IMR-90 (cell line): ENCODE results near the gene SCYGR4. TPM values are rescaled to one million over a fixed set of nuclear protein-coding genes. Genes with fewer than 3 reads are reported as not detected.

Experiments
- ATAC-seq: fragments of 200-7000 bp; cut with Tn5 transposase; 2 replicates; pipeline ENCODE4 v1.9.1; 2020; ENCODE audit warnings: low read depth, mild to moderate bottlenecking, moderate library complexity
- BruUV-seq: library from RNA; stranded (reverse); fragments of 400-500 nt; replicated peaks from 2 replicates; lab custom pipeline; 2021; lab: Mats Ljungman, UMichigan
- CTCF ChIA-PET: fragments of 300-600 bp; formaldehyde crosslinking; extraction: SDS; loops from one replicate; lab custom pipeline; 2021; ENCODE audit warnings: antibody characterized with exemption; lab: Yijun Ruan, JAX
- POLR2A ChIA-PET: fragments of 300-600 bp; sonication (Branson Sonifier 250); formaldehyde crosslinking; loops from one replicate; lab custom pipeline; 2022; ENCODE audit warnings: antibody characterized with exemption; ENCODE audit not compliant: unreplicated experiment; lab: Charles Lee
- DNase-seq: peaks from one replicate; pipeline ENCODE4 v3.0.0; 2013
- H2AFZ ChIP-seq: replicated peaks from 2 replicates; pipeline ENCODE3; 2013; ENCODE audit warnings: low read length, mild to moderate bottlenecking; ENCODE audit not compliant: poor library complexity
- H2AK5ac ChIP-seq: 2 replicates; pipeline ENCODE4 v1.6.1; 2013; ENCODE audit warnings: low read depth, low read length, inconsistent platforms
- H2AK9ac ChIP-seq: replicated peaks from 2 replicates; pipeline ENCODE3; 2013; ENCODE audit warnings: mild to moderate bottlenecking, low read depth, low read length, moderate library complexity; ENCODE audit not compliant: poor library complexity
- H2BK120ac ChIP-seq: 2 replicates; pipeline ENCODE4 v1.6.1; 2013; ENCODE audit warnings: low read depth, low read length, inconsistent platforms
- H2BK15ac ChIP-seq: 3 replicates; pipeline ENCODE4 v1.6.1; 2013; ENCODE audit warnings: low read depth, low read length, inconsistent platforms
- H2BK20ac ChIP-seq: 2 replicates; pipeline ENCODE4 v1.6.1; 2013; ENCODE audit warnings: low read depth, mild to moderate bottlenecking, inconsistent platforms, low read length, moderate library complexity
- H2BK5ac ChIP-seq: 2 replicates; pipeline ENCODE4 v1.6.1; 2013; ENCODE audit warnings: mild to moderate bottlenecking, low read depth, low read length, inconsistent platforms; ENCODE audit not compliant: poor library complexity, severe bottlenecking
- H3K14ac ChIP-seq: replicated peaks from 2 replicates; pipeline ENCODE4 v1.6.1; 2013; ENCODE audit warnings: low read depth, low read length, inconsistent platforms
- H3K18ac ChIP-seq: 2 replicates; pipeline ENCODE4 v1.6.1; 2013; ENCODE audit warnings: low read depth, low read length, control low read depth
- H3K23ac ChIP-seq: 2 replicates; pipeline ENCODE4 v1.6.1; 2013; ENCODE audit warnings: low read depth, low read length, inconsistent platforms
- H3K27ac ChIP-seq: 2 replicates; pipeline ENCODE4 v1.5.1; 2013; ENCODE audit warnings: mild to moderate bottlenecking, control low read depth, low read length; ENCODE audit not compliant: insufficient read depth
- H3K27me3 ChIP-seq: 2 replicates; pipeline ENCODE4 v1.6.1; 2013; ENCODE audit warnings: low read length; ENCODE audit not compliant: control insufficient read depth, insufficient read depth
- H3K36me3 ChIP-seq: 2 replicates; pipeline ENCODE4 v1.6.1; 2013; ENCODE audit warnings: low read length, mixed read lengths; ENCODE audit not compliant: control insufficient read depth, insufficient read depth
- H3K4ac ChIP-seq: 2 replicates; pipeline ENCODE4 v1.6.1; 2013; ENCODE audit warnings: low read depth, low read length, inconsistent platforms
- H3K4me1 ChIP-seq: 2 replicates; pipeline ENCODE4 v1.6.1; 2013; ENCODE audit warnings: low read length, mixed read lengths; ENCODE audit not compliant: control insufficient read depth, insufficient read depth
- H3K4me2 ChIP-seq: 2 replicates; pipeline ENCODE4 v1.6.1; 2013; ENCODE audit warnings: low read depth, mild to moderate bottlenecking, control low read depth, low read length, moderate library complexity
- H3K4me3 ChIP-seq: 2 replicates; pipeline ENCODE4 v1.5.1; 2013; ENCODE audit warnings: low read depth, mild to moderate bottlenecking, control low read depth, low read length, moderate library complexity; ENCODE audit not compliant: insufficient read depth
- H3K56ac ChIP-seq: 2 replicates; pipeline ENCODE4 v1.6.1; 2013; ENCODE audit warnings: low read length, inconsistent platforms; ENCODE audit not compliant: insufficient read depth; ENCODE audit errors: extremely low read depth
- H3K79me1 ChIP-seq, 2 experiments: 2 replicates each; pipeline ENCODE4 v1.6.1; 2013; ENCODE audit warnings: low read length in 2 of 2, inconsistent platforms in 1 of 2, low read depth in 1 of 2
- H3K9ac ChIP-seq: 2 replicates; pipeline ENCODE4 v1.6.1; 2013; ENCODE audit warnings: low read depth, low read length, control low read depth
- H3K9me1 ChIP-seq: 2 replicates; pipeline ENCODE4 v1.6.1; 2013; ENCODE audit warnings: low read length, inconsistent platforms; ENCODE audit not compliant: insufficient read depth
- H3K9me3 ChIP-seq: 2 replicates; pipeline ENCODE4 v1.6.1; 2013; ENCODE audit warnings: low read length; ENCODE audit not compliant: control insufficient read depth, insufficient read depth
- H4K20me1 ChIP-seq: 2 replicates; pipeline ENCODE4 v1.6.1; 2013; ENCODE audit warnings: low read length, inconsistent platforms; ENCODE audit not compliant: insufficient read depth
- H4K5ac ChIP-seq: 2 replicates; pipeline ENCODE4 v1.6.1; 2013; ENCODE audit warnings: mild to moderate bottlenecking, low read depth, low read length, control low read depth
- H4K8ac ChIP-seq, 2 experiments: 2 replicates each; pipeline ENCODE4 v1.6.1; 2013; ENCODE audit warnings: low read depth in 2 of 2, low read length in 2 of 2, control low read depth in 1 of 2, inconsistent platforms in 1 of 2
- H4K91ac ChIP-seq: 2 replicates; pipeline ENCODE4 v1.6.1; 2013; ENCODE audit warnings: low read depth, low read length, inconsistent platforms; ENCODE audit not compliant: insufficient read depth
- BHLHE40 ChIP-seq: fragments of 150-350 bp; IDR thresholded peaks from 2 replicates; pipeline ENCODE4 v1.6.1; 2016; ENCODE audit warnings: mild to moderate bottlenecking, low read depth, low read length
- RAD21 ChIP-seq: IDR thresholded peaks from 2 replicates; pipeline ENCODE4 v1.6.1; 2012; ENCODE audit warnings: low read length, improper control_type of control experiment
- RCOR1 ChIP-seq: IDR thresholded peaks from 2 replicates; pipeline ENCODE4 v1.6.1; 2012; ENCODE audit warnings: mild to moderate bottlenecking, low read length, improper control_type of control experiment; ENCODE audit not compliant: insufficient replicate concordance
- RFX5 ChIP-seq: IDR thresholded peaks from 2 replicates; pipeline ENCODE4 v1.8.0; 2012; ENCODE audit warnings: low read depth, mild to moderate bottlenecking, low read length, moderate library complexity
- WGBS, 2 experiments: methylation state at CpG; one replicate each; pipeline versions ENCODE4 v1.1.5 to v1.1.7; 2013; ENCODE audit warnings: missing lambda C conversion rate in 2 of 2; ENCODE audit not compliant: insufficient read length in 1 of 2; ENCODE audit errors: extremely low coverage in 2 of 2; 5-methylcytosine and 5-hydroxymethylcytosine counted together
- dilution Hi-C: fragments of 300-500 bp; cut with HindIII; formaldehyde crosslinking; loops from one replicate; pipeline ENCODE4 v1.14.3; 2018; ENCODE audit warnings: low sequenced_read_pairs; ENCODE audit not compliant: unreplicated experiment
- in situ Hi-C: fragments of 300-500 bp; cut with MboI; formaldehyde crosslinking; loops from 3 replicates; pipeline ENCODE4 v1.14.3; 2019; ENCODE audit warnings: low sequenced_read_pairs, inconsistent platforms, mixed read lengths
- intact Hi-C: fragments of 100-400 bp; cut with micrococcal nuclease; formaldehyde crosslinking; loops from 2 replicates; pipeline ENCODE4 v1.10.0; 2022
- polyA plus RNA-seq, 3 experiments: library from polyadenylated mRNA; depleted of rRNA; stranded (reverse); fragments of >200 nt; gene quantifications; 2 replicates each; pipeline ENCODE4 v1.2.3, GENCODE V29; 2012; ENCODE audit warnings: low replicate concordance in 1 of 3
- total RNA-seq: library from RNA; depleted of rRNA; stranded (reverse); fragments of >200 nt; gene quantifications from 2 replicates; pipeline ENCODE4 v1.2.3, GENCODE V29; 2012

The SCYGR4 gene
- total and polyA plus RNA-seq, 2 of the 4 experiments (the other 2 are of a cell fraction) = not detected

DNA sequence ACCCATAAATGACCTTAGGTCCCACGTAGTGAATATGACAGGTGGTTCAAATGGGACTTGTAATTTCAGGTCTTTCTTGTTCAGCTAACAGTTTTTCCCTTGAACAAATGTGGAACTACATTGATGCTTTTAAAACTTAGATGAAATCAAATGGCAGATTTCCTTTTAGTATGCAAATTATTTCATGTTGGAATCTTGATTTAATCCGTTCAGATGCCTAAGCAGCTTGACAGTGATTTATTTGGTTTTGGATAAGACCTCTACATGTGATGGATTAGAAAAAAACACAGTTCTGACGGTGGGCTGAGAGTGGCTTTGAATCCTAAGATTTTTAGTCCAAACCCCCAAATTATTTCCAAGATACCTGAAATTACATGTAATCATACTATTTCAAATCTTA is 16.9 kb downstream of the SCYGR4 start:
- no peak overlapping the region for H2BK15ac ChIP-seq
- H3K4me2 ChIP-seq = no peak overlapping the region
- H4K91ac ChIP-seq = no peak overlapping the region
- BruUV-seq = no TSS peak
- ATAC-seq (no peak), DNase-seq (no peak)
- H3K56ac ChIP-seq = no peak overlapping the region
- H2BK5ac ChIP-seq = no peak overlapping the region
- no peaks in the 10 kb centered on the region for H3K79me1 ChIP-seq
- H4K5ac ChIP-seq = no peak overlapping the region
- no peak overlapping the region for H3K27ac ChIP-seq
- H3K18ac ChIP-seq = no peak overlapping the region
- ChIA-PET POLR2A (no interaction called here), CTCF (no interaction called here)
- in situ Hi-C loops (no loop called here), intact Hi-C loops (no loop called here), dilution Hi-C loops (no loop called here)
- H3K9me3 ChIP-seq = no peaks in the 10 kb centered on the region
- H3K27me3 ChIP-seq = no peaks in the 10 kb centered on the region
- H3K23ac ChIP-seq = no peak overlapping the region
- H3K14ac ChIP-seq = no peak overlapping the region
- no peak overlapping the region for H3K4ac ChIP-seq
- no peak overlapping the region for H2AFZ ChIP-seq
- no peaks in the 10 kb centered on the region for H3K4me1 ChIP-seq
- no peak overlapping the region for H2AK5ac ChIP-seq
- no peaks in the 10 kb centered on the region for H3K36me3 ChIP-seq
- no peak overlapping the region for H3K4me3 ChIP-seq
- no peak overlapping the region for H2BK120ac ChIP-seq
- TF ChIP-seq RFX5 = no peak
- no peak for TF ChIP-seq BHLHE40
- TF ChIP-seq RAD21 = no peak
- no peak for TF ChIP-seq RCOR1
- no peak overlapping the region for H4K8ac ChIP-seq
- no CpG with 5 or more reads among the region's 3 CpGs for WGBS, 2 experiments
- no peak overlapping the region for H2AK9ac ChIP-seq
- H2BK20ac ChIP-seq = no peak overlapping the region
- H3K9me1 ChIP-seq = no peaks in the 10 kb centered on the region
- H4K20me1 ChIP-seq = no peaks in the 10 kb centered on the region
- no peak overlapping the region for H3K9ac ChIP-seq
